ENCODE data around the gene WWTR1. TPM values are rescaled to one million over a fixed set of nuclear protein-coding genes. Genes with fewer than 3 reads are reported as not detected.

WWTR1 gene
- total RNA-seq, 1 donor from 2014 or later = 98.0 TPM

DNA sequence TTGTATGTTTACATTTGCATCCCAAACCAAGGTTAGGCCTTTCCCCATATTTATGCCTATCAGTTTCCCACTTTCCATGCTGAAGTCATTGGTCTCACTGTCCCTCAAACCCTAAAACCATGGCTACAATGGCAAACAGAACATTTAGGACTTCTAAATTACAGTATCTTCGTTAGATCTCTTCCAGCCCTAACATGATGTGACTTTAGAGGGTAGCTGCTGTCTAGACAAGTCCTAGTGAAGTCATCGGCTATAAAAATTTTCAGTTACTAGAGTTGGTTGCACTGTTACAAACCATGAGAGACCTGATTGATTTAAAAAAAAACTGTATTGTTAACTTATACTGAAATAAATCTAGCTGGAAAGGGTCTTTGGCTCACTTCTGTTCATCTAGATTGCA is 128.7 kb downstream of the WWTR1 start:
- H3K4me3 Mint-ChIP-seq = no peak overlapping the region
- DNase-seq (ENCODE audit: low spot score in 2 of 2, unreplicated experiment in 2 of 2) = no peak
- TF ChIP-seq, protein P1, sequence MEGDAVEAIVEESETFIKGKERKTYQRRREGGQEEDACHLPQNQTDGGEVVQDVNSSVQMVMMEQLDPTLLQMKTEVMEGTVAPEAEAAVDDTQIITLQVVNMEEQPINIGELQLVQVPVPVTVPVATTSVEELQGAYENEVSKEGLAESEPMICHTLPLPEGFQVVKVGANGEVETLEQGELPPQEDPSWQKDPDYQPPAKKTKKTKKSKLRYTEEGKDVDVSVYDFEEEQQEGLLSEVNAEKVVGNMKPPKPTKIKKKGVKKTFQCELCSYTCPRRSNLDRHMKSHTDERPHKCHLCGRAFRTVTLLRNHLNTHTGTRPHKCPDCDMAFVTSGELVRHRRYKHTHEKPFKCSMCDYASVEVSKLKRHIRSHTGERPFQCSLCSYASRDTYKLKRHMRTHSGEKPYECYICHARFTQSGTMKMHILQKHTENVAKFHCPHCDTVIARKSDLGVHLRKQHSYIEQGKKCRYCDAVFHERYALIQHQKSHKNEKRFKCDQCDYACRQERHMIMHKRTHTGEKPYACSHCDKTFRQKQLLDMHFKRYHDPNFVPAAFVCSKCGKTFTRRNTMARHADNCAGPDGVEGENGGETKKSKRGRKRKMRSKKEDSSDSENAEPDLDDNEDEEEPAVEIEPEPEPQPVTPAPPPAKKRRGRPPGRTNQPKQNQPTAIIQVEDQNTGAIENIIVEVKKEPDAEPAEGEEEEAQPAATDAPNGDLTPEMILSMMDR (IDR thresholded peaks at IDR 0.05; ENCODE audit: unreplicated experiment) = no peak
- peak overlapping the region; percentile 6 for H3K27ac Mint-ChIP-seq
- peaks cover 27% of the 10 kb centered on the region for H3K4me1 Mint-ChIP-seq
- no peaks in the 10 kb centered on the region for H3K27me3 Mint-ChIP-seq (ENCODE audit: low read depth)
- peaks cover 19% of the 10 kb centered on the region for H3K36me3 Mint-ChIP-seq
- H3K9me3 Mint-ChIP-seq = no peaks in the 10 kb centered on the region

DNA sequence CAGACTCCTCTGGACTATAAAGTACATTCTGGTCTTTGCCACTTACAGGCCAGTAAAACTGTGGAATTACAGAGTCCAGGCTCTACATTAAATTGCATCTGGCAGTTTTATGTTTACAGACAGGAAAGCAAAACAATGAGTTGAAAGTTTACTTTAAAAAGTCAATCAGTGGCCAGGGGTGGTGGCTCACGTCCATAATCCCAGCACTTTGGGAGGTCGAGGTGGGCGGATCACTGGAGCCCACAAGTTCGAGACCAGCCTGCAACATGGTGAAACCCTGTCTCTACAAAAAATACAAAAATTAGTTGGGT is 129.5 kb downstream of the WWTR1 start:
- Mint-ChIP-seq H3K4me3 (no peak overlapping the region), H3K36me3 (peaks cover 23% of the 10 kb centered on the region), H3K27ac (peak overlapping the region; percentile 33), H3K4me1 (peaks cover 21% of the 10 kb centered on the region), H3K27me3 (ENCODE audit: low read depth) (no peaks in the 10 kb centered on the region), H3K9me3 (no peaks in the 10 kb centered on the region)
- no peak for DNase-seq (ENCODE audit: low spot score in 2 of 2, unreplicated experiment in 2 of 2)
- TF ChIP-seq, protein P1 (IDR thresholded peaks at IDR 0.05; ENCODE audit: unreplicated experiment) = no peak

DNA sequence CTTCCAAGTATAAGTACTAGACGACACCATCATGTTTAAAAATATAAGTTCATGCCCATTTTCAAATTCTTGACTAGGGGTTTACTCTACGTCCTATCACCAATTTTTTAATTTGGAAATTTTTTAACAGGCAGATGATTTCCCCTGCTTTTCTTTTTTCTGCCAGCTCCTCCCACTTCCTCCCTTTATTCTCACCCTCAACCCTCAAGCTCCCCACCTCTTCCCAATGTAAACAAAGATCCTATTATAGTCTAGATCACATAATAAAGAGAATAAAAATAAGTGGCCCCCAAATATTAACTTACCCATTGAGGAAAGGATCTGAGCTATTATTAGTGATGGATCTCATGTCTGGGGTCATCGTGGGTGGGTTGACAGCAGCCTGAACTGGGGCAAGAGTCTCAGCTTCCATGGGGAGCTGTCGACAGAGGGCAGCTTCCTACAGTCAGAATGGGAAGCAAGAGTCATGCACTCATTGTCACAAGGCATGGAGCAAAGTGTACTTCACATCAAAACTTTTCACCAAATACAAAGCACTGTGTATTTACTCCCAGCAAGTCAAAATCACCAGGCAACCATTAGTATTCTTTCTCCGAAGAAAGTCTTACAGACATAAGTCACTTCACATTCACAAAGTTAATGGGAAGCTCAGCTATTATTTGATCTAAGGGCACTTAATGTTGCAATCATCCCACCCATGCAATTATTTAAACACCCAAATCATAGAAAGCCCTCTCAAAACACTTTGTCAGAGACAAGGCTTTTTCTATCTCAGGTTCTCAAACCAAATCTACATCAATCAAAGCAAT is 130.1 kb downstream of the WWTR1 start:
- H3K36me3 Mint-ChIP-seq = peaks cover 23% of the 10 kb centered on the region
- DNase-seq (ENCODE audit: low spot score in 2 of 2, unreplicated experiment in 2 of 2) = no peak
- H3K27ac Mint-ChIP-seq = peak overlapping the region; percentile 54
- no peaks in the 10 kb centered on the region for H3K27me3 Mint-ChIP-seq (ENCODE audit: low read depth)
- peaks cover 15% of the 10 kb centered on the region for H3K4me1 Mint-ChIP-seq
- no peak overlapping the region for H3K4me3 Mint-ChIP-seq
- H3K9me3 Mint-ChIP-seq = no peaks in the 10 kb centered on the region
- TF ChIP-seq, protein P1 (IDR thresholded peaks at IDR 0.05; ENCODE audit: unreplicated experiment) = no peak

DNA sequence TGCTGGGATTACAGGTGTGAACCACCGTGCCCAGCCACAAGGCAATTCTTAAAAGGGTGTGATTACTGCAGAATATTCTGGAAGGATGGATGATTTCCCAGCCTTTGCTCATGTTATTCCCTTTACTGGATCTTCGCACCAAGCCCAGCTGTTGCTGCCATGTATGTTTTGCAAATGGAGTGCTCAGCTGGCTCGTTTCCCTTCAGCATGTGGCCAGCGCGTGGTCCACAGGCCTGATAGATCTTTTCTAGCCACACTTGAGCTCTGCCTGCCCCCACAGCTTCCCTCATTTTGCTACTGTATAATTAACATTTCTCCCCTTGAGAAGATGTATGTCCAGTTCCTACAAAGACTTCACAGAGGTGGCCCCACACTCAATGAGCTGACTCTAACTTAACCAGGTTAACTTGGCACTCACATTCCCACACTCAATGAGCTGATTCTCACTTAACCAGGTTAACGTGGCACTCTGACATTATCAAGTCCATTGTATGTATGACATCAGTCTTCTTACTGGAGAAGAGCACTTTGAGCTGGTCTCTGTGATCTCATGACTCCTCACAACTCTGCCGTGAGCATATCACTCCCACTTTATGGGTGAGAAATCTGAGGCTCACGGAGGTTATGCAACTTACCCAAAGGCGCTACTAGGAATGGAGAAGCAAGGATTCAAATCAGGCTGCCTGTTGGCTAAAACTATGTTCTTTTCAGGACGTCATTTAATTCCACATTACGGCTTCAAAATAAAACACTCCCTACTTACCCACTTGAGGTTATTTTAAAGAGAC is 134.1 kb downstream of the WWTR1 start:
- H3K4me1 Mint-ChIP-seq = peaks cover 8% of the 10 kb centered on the region
- peak overlapping the region; percentile 8 for H3K27ac Mint-ChIP-seq
- TF ChIP-seq, protein P1 (IDR thresholded peaks at IDR 0.05; ENCODE audit: unreplicated experiment) = no peak
- H3K4me3 Mint-ChIP-seq = no peak overlapping the region
- no peaks in the 10 kb centered on the region for H3K27me3 Mint-ChIP-seq (ENCODE audit: low read depth)
- H3K9me3 Mint-ChIP-seq = no peaks in the 10 kb centered on the region
- H3K36me3 Mint-ChIP-seq = peaks cover 29% of the 10 kb centered on the region
- DNase-seq (ENCODE audit: low spot score in 2 of 2, unreplicated experiment in 2 of 2) = no peak

DNA sequence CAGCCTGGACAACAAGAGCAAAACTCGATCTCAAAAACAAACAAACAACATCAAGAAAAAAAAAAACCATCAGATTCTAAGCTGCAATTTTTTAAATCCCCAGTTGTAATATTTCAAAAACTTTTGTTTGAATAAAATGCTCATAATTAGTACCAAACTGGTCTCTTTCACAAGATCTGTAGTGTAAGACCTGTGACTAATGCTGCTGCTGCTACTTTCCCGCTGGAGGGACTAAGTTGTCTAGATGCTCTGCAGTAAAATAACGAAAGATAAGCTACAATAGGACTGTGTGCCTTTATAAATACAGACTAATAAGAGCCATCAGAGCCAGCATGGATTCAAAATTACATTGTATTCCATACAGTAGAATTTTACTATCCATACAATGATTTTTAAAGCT is 137.9 kb downstream of the WWTR1 start:
- Mint-ChIP-seq H3K4me3 (no peak overlapping the region), H3K9me3 (no peaks in the 10 kb centered on the region), H3K27ac (no peak overlapping the region), H3K4me1 (no peaks in the 10 kb centered on the region), H3K27me3 (ENCODE audit: low read depth) (no peaks in the 10 kb centered on the region), H3K36me3 (peaks cover 21% of the 10 kb centered on the region)
- DNase-seq (ENCODE audit: low spot score in 2 of 2, unreplicated experiment in 2 of 2) = no peak
- TF ChIP-seq, protein P1 (IDR thresholded peaks at IDR 0.05; ENCODE audit: unreplicated experiment) = no peak
